Endodermal cell (in vitro differentiated cells): ENCODE measurements around the gene CORO1C. TPM values are rescaled to one million over a fixed set of nuclear protein-coding genes. Genes with fewer than 3 reads are reported as not detected.
"Not testable (repeated sequence)": the region's sequence is repeated elsewhere in the genome, so short reads cannot be mapped to it uniquely, and the experiment has no call there.

ENCODE experiments used
- DNase-seq: peaks from one replicate; pipeline ENCODE4 v3.0.0-alpha.2; 2017
- H3K27ac ChIP-seq: 2 replicates; pipeline ENCODE4 v1.5.1; 2013; ENCODE audit warnings: mild to moderate bottlenecking, low read depth, low read length, moderate library complexity
- H3K27me3 ChIP-seq: 2 replicates; pipeline ENCODE4 v1.6.1; 2013; ENCODE audit warnings: mild to moderate bottlenecking, low read length, moderate library complexity; ENCODE audit not compliant: insufficient read depth, control insufficient read depth, poor library complexity, severe bottlenecking
- H3K36me3 ChIP-seq: 2 replicates; pipeline ENCODE4 v1.7.0; 2013; ENCODE audit warnings: mild to moderate bottlenecking, low read length, moderate library complexity; ENCODE audit not compliant: control insufficient read depth, insufficient read depth
- H3K4me1 ChIP-seq: one replicate; pipeline ENCODE4 v1.7.0; 2013; ENCODE audit warnings: low read length; ENCODE audit not compliant: control insufficient read depth, insufficient read depth
- H3K4me3 ChIP-seq: 2 replicates; pipeline ENCODE4 v1.5.1; 2013; ENCODE audit warnings: mild to moderate bottlenecking, low read length, moderate library complexity
- H3K9ac ChIP-seq: 2 replicates; pipeline ENCODE4 v1.6.1; 2013; ENCODE audit warnings: mild to moderate bottlenecking, low read length, moderate library complexity; ENCODE audit not compliant: poor library complexity, severe bottlenecking; ENCODE audit errors: extremely low read depth
- H3K9me3 ChIP-seq: 2 replicates; pipeline ENCODE4 v1.6.1; 2013; ENCODE audit warnings: mild to moderate bottlenecking, low read length, moderate library complexity; ENCODE audit not compliant: control insufficient read depth
- H3K27ac Mint-ChIP-seq: 2 replicates; pipeline ENCODE4 v1.8.0; 2020; ENCODE audit warnings: mixed read lengths
- H3K27me3 Mint-ChIP-seq: 2 replicates; pipeline ENCODE4 v1.8.0; 2021; ENCODE audit warnings: mild to moderate bottlenecking, mixed read lengths; ENCODE audit not compliant: insufficient read depth
- H3K36me3 Mint-ChIP-seq: 2 replicates; pipeline ENCODE4 v1.8.0; 2020; ENCODE audit warnings: low read depth, mixed read lengths
- H3K4me1 Mint-ChIP-seq: 2 replicates; pipeline ENCODE4 v1.8.0; 2020; ENCODE audit warnings: mixed read lengths
- H3K4me3 Mint-ChIP-seq: 2 replicates; pipeline ENCODE4 v1.8.0; 2020; ENCODE audit warnings: mild to moderate bottlenecking, moderate library complexity, mixed read lengths
- H3K9me3 Mint-ChIP-seq: 2 replicates; pipeline ENCODE4 v1.8.0; 2020; ENCODE audit warnings: mild to moderate bottlenecking, mixed read lengths
- WGBS, 2 experiments: methylation state at CpG; one replicate each; pipeline versions ENCODE4 v1.1.5 to v1.1.7; 2013; ENCODE audit warnings: missing lambda C conversion rate in 2 of 2, mixed read lengths in 1 of 2; ENCODE audit not compliant: insufficient coverage in 1 of 2, insufficient read length in 1 of 2; 5-methylcytosine and 5-hydroxymethylcytosine counted together
- total RNA-seq, 2 donors: library from RNA; stranded (reverse); fragmentation: NEBNext Ultra II Directional in 1 of 2; extraction: Animal tissue kit (Norgen Biotek cat#: 25700) in 1 of 2; gene quantifications; 2 replicates in 1 of 2; 3 replicates in 1 of 2; pipeline ENCODE4 v1.2.1, GENCODE V29; 2021
- TF ChIP-seq, protein P1 (sequence below): fragments of 200-600 bp; sonication (generic); conservative IDR thresholded peaks from 2 replicates; pipeline ENCODE4 v1.5.0; 2021; ENCODE audit warnings: antibody characterized with exemption, mild to moderate bottlenecking

The CORO1C gene
- total RNA-seq, 2 donors from 2014 or later: 122 to 125 TPM

DNA sequence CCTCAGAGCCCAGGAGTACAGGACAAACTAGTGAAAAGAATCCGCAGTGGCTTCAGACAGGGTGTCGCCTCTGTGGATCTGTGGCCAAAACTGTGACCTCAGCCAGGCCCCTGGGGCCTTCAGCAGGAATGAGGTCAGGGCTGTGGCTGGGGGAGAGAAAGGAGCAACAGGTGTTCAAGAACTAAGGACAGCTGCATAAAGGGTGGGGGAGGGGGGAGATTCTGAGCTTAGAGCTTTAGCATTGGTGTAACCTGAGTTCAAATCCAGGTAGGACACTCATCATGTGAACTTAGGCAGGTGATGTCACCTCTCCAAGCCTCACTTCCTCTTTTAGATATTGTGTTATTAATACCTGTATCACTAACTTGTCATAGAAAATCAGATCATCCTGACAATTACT, 40.9 kb upstream of the CORO1C start:
- no peak overlapping the region for H3K27ac Mint-ChIP-seq
- Histone ChIP-seq H3K9me3 (no peaks in the 10 kb centered on the region), H3K4me3 (no peak overlapping the region), H3K27me3 (no peaks in the 10 kb centered on the region), H3K27ac (no peak overlapping the region), H3K36me3 (no peaks in the 10 kb centered on the region), H3K9ac (no peak overlapping the region), H3K4me1 (peaks cover 2% of the 10 kb centered on the region)
- 90 to 100% methylated on average over 2 of the region's 2 CpGs for WGBS, 2 experiments
- no peak overlapping the region for H3K4me3 Mint-ChIP-seq
- peaks cover 5% of the 10 kb centered on the region for H3K4me1 Mint-ChIP-seq
- H3K9me3 Mint-ChIP-seq: no peaks in the 10 kb centered on the region
- no peak for DNase-seq
- TF ChIP-seq, protein P1, sequence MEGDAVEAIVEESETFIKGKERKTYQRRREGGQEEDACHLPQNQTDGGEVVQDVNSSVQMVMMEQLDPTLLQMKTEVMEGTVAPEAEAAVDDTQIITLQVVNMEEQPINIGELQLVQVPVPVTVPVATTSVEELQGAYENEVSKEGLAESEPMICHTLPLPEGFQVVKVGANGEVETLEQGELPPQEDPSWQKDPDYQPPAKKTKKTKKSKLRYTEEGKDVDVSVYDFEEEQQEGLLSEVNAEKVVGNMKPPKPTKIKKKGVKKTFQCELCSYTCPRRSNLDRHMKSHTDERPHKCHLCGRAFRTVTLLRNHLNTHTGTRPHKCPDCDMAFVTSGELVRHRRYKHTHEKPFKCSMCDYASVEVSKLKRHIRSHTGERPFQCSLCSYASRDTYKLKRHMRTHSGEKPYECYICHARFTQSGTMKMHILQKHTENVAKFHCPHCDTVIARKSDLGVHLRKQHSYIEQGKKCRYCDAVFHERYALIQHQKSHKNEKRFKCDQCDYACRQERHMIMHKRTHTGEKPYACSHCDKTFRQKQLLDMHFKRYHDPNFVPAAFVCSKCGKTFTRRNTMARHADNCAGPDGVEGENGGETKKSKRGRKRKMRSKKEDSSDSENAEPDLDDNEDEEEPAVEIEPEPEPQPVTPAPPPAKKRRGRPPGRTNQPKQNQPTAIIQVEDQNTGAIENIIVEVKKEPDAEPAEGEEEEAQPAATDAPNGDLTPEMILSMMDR: no peak
- no peaks in the 10 kb centered on the region for H3K36me3 Mint-ChIP-seq
- H3K27me3 Mint-ChIP-seq: no peaks in the 10 kb centered on the region

DNA sequence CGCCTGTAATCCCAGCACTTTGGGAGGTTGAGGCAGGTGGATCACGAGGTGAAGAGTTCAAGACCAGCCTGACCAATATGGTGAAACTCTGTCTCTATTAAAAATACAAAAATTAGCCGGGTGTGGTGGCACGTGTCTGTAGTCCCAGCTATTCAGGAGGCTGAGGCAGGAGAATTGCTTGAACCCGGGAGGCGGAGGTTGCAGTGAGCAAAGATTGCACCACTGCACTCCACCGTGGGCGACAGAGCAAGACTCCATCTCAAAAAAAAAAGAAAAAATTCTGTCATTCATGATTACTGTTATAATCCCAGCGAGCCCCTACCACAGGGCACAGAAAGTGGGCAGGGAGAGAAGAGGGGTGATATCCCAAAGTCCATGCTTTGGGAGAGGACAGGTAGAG, 40.5 kb upstream of the CORO1C start:
- not testable (repeated sequence) for H3K9me3 Mint-ChIP-seq, H3K4me1 ChIP-seq, H3K9me3 ChIP-seq, H3K27me3 Mint-ChIP-seq, H3K27ac ChIP-seq, H3K27me3 ChIP-seq, H3K4me3 Mint-ChIP-seq, DNase-seq, H3K4me3 ChIP-seq, H3K36me3 Mint-ChIP-seq, H3K4me1 Mint-ChIP-seq, H3K36me3 ChIP-seq, H3K27ac Mint-ChIP-seq, H3K9ac ChIP-seq
- 92 to 94% methylated on average over 6 to 9 of the region's 9 CpGs for WGBS, 2 experiments

DNA sequence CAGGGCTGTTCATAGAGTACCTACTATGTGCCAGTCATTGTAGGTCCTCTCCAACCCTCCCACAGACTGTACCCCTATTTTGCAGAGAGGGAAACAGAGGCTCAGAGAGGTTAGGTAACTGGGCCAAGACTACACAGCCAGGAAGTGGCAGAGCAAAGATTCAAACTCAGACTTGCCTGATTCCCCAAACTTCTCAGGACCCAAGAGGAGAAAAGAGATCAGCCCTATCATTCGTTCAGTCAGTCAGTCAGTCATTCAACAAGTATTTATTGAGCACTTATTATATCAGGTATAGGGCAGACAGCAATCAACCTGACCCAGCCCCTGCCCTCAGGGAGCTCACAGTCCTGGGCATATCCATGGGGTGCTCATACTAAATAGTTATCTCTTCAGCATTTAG, 39.6 kb upstream of the CORO1C start:
- no peak overlapping the region for H3K4me3 ChIP-seq
- Mint-ChIP-seq H3K4me3 (no peak overlapping the region), H3K9me3 (no peaks in the 10 kb centered on the region), H3K27ac (no peak overlapping the region), H3K36me3 (no peaks in the 10 kb centered on the region), H3K4me1 (peaks cover 5% of the 10 kb centered on the region), H3K27me3 (no peaks in the 10 kb centered on the region)
- DNase-seq: no peak
- H3K27me3 ChIP-seq: no peaks in the 10 kb centered on the region
- H3K9ac ChIP-seq: no peak overlapping the region
- TF ChIP-seq, protein P1: no peak
- no CpG with 5 or more reads among the region's 1 CpG for WGBS, 2 experiments
- H3K9me3 ChIP-seq: no peaks in the 10 kb centered on the region
- H3K4me1 ChIP-seq: peaks cover 2% of the 10 kb centered on the region
- no peaks in the 10 kb centered on the region for H3K36me3 ChIP-seq
- H3K27ac ChIP-seq: no peak overlapping the region

DNA sequence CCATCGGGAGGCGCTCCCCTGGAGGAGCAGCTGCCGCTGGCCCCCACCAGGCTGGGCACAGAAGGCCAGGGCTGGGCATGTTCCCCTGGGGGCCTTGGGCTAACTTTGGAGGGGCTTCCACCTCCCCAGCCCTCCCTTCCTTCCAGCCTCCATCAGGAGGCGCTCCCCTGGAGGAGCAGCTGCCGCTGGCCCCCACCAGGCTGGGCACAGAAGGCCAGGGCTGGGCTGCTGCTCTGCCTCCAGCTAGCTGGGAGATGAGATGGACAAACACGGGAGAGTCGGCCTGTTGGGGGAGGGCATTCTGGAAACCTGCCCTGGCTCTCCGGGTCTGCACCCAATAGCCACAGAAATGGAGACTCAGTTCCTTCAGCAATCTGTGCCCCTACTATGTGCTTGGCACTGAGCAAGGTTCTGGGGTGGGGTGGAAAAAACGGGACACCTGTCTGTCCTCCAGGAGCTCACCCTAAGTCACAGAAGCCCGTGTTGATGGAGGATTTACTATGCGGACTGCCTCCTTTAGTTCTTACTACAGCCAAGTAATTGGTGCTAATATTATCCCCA, 39.0 kb upstream of the CORO1C start:
- Mint-ChIP-seq H3K36me3 (no peaks in the 10 kb centered on the region), H3K4me1 (peaks cover 5% of the 10 kb centered on the region), H3K27me3 (no peaks in the 10 kb centered on the region), H3K9me3 (no peaks in the 10 kb centered on the region), H3K4me3 (no peak overlapping the region), H3K27ac (no peak overlapping the region)
- peak; percentile 68 for DNase-seq
- Histone ChIP-seq H3K4me3 (no peak overlapping the region), H3K27ac (no peak overlapping the region), H3K4me1 (peaks cover 2% of the 10 kb centered on the region), H3K36me3 (no peaks in the 10 kb centered on the region), H3K9me3 (no peaks in the 10 kb centered on the region), H3K27me3 (no peaks in the 10 kb centered on the region), H3K9ac (no peak overlapping the region)
- TF ChIP-seq, protein P1: peak; percentile 43
- 86 to 88% methylated on average over 3 to 11 of the region's 11 CpGs for WGBS, 2 experiments
